ENCODE results near the gene NPC1L1.

Gene NPC1L1

GRCh38 chr7:44580945-44581878 is 40.1 kb upstream of the NPC1L1 start:
- Histone ChIP-seq H3K4me3 (ENCODE audit: low read length) (peak overlapping the region; percentile 89), H4K20me1 (ENCODE audit: control insufficient read depth, insufficient read depth, low read depth, low read length) (no peaks in the 10 kb centered on the region), H3K27ac (ENCODE audit: low read depth, low read length) (peak overlapping the region; percentile 69), H3K4me1 (ENCODE audit: control insufficient read depth, low read length) (peaks cover 30% of the 10 kb centered on the region), H3K9me2 (replicated peaks; ENCODE audit: control insufficient read depth, low read length) (no peaks in the 10 kb centered on the region), H3K9me3 (ENCODE audit: control insufficient read depth, insufficient read depth, low read length) (no peaks in the 10 kb centered on the region), H3K27me3 (ENCODE audit: control insufficient read depth, low read length) (no peaks in the 10 kb centered on the region), H3K79me2 (ENCODE audit: control insufficient read depth, low read length) (peaks cover 44% of the 10 kb centered on the region), H3K36me3 (ENCODE audit: control insufficient read depth, low read length) (peaks cover 47% of the 10 kb centered on the region), H3F3A (ENCODE audit: control insufficient read depth, insufficient read depth) (peaks cover 11% of the 10 kb centered on the region), H3K4me2 (ENCODE audit: low read length) (peak overlapping the region; percentile 95)
- TF ChIP-seq EZH2phosphoT487 (IDR thresholded peaks at IDR 0.05; ENCODE audit: borderline replicate concordance, low read length) (no peak), CTCF (IDR thresholded peaks at IDR 0.05; ENCODE audit: low read depth, low read length, poor library complexity, severe bottlenecking) (no peak)

- Histone ChIP-seq H3K27me3 (ENCODE audit: control insufficient read depth, low read length) (no peaks in the 10 kb centered on the region), H4K20me1 (ENCODE audit: control insufficient read depth, insufficient read depth, low read depth, low read length) (no peaks in the 10 kb centered on the region), H3K4me1 (ENCODE audit: control insufficient read depth, low read length) (peaks cover 43% of the 10 kb centered on the region), H3F3A (ENCODE audit: control insufficient read depth, insufficient read depth) (peaks cover 19% of the 10 kb centered on the region), H3K9me3 (ENCODE audit: control insufficient read depth, insufficient read depth, low read length) (no peaks in the 10 kb centered on the region), H3K4me2 (ENCODE audit: low read length) (no peak overlapping the region), H3K27ac (ENCODE audit: low read depth, low read length) (no peak overlapping the region), H3K9me2 (replicated peaks; ENCODE audit: control insufficient read depth, low read length) (no peaks in the 10 kb centered on the region), H3K4me3 (ENCODE audit: low read length) (no peak overlapping the region), H3K79me2 (ENCODE audit: control insufficient read depth, low read length) (peaks cover 77% of the 10 kb centered on the region), H3K36me3 (ENCODE audit: control insufficient read depth, low read length) (peaks cover 81% of the 10 kb centered on the region)
- TF ChIP-seq CTCF (IDR thresholded peaks at IDR 0.05; ENCODE audit: low read depth, low read length, poor library complexity, severe bottlenecking) (no peak), EZH2phosphoT487 (IDR thresholded peaks at IDR 0.05; ENCODE audit: borderline replicate concordance, low read length) (no peak)
Observed at GRCh38 chr7:44576228-44576627, 35.1 kb upstream of the NPC1L1 start.

DNA sequence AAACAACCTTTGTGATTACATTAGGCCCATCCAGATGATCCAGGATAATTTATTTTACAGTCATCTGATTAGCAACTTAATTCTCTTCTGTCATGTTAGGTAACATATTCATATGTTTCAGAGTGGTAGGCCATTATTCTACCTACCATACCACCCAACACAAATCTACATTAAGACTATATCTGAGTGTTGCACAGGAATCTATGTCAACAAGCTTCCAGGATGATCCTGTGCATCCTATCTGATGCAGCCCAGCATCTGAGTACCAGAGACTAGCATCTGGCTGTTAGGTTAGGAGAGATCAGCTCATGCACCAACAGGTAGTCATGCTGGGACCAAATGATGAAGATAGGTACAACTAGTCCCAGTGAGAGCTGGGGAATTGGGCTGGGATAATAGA is 33.9 kb upstream of the NPC1L1 start:
- no peak overlapping the region for H3K27ac ChIP-seq (ENCODE audit: low read depth, low read length)
- H3K36me3 ChIP-seq (ENCODE audit: control insufficient read depth, low read length) = peaks cover 81% of the 10 kb centered on the region
- peak overlapping the region; percentile 77 for H3K4me2 ChIP-seq (ENCODE audit: low read length)
- no peaks in the 10 kb centered on the region for H3K9me3 ChIP-seq (ENCODE audit: control insufficient read depth, insufficient read depth, low read length)
- H3K9me2 ChIP-seq (replicated peaks; ENCODE audit: control insufficient read depth, low read length) = no peaks in the 10 kb centered on the region
- no peaks in the 10 kb centered on the region for H4K20me1 ChIP-seq (ENCODE audit: control insufficient read depth, insufficient read depth, low read depth, low read length)
- peaks cover 32% of the 10 kb centered on the region for H3K4me1 ChIP-seq (ENCODE audit: control insufficient read depth, low read length)
- H3K79me2 ChIP-seq (ENCODE audit: control insufficient read depth, low read length) = peaks cover 75% of the 10 kb centered on the region
- H3K4me3 ChIP-seq (ENCODE audit: low read length) = peak overlapping the region; percentile 92
- H3F3A ChIP-seq (ENCODE audit: control insufficient read depth, insufficient read depth) = peaks cover 19% of the 10 kb centered on the region
- TF ChIP-seq CTCF (IDR thresholded peaks at IDR 0.05; ENCODE audit: low read depth, low read length, poor library complexity, severe bottlenecking) = no peak
- no peak for TF ChIP-seq EZH2phosphoT487 (IDR thresholded peaks at IDR 0.05; ENCODE audit: borderline replicate concordance, low read length)
- H3K27me3 ChIP-seq (ENCODE audit: control insufficient read depth, low read length) = no peaks in the 10 kb centered on the region

Data from DOHH2 (cell line).